Measurements from ENCODE around the gene PSME3.
A peak's percentile ranks its signal among the peaks of the same experiment; 100 is the strongest.

PSME3 gene

GRCh38 chr17:42832934-42833766 is at the start of gene PSME3:
Gene PSME3 (plus strand): TSS chr17:42833397. CDS start chr17:42833632, 235 bp downstream.
- DNase-seq (ENCODE audit: low spot score), result peak; percentile 94
- peak within 1 kb of the TSS; percentile 81 for H3K4me3 ChIP-seq
- H3K27ac ChIP-seq, result peak within 1 kb of the TSS; percentile 84 to 86
- no peak for TF ChIP-seq CTCF (IDR thresholded peaks at IDR 0.05)

GRCh38 chr17:42783791-42784138 is 49.4 kb upstream of the PSME3 start:
- H3K27ac ChIP-seq, result no peak overlapping the region

GRCh38 chr17:42784409-42784808 is 48.8 kb upstream of the PSME3 start:
- TF ChIP-seq CTCF (IDR thresholded peaks at IDR 0.05), result no peak
- Histone ChIP-seq H3K27ac (no peak overlapping the region), H3K4me3 (peak overlapping the region; percentile 28)
- DNase-seq (ENCODE audit: low spot score), result no peak

More at GRCh38 chr17:42783791-42784138, 49.4 kb upstream of the PSME3 start:
- DNase-seq (ENCODE audit: low spot score), result no peak
- no peak for TF ChIP-seq CTCF (IDR thresholded peaks at IDR 0.05)
- H3K4me3 ChIP-seq, result no peak overlapping the region

- no peak overlapping the region for H3K27ac ChIP-seq
- peak overlapping the region; percentile 28 for H3K4me3 ChIP-seq
- no peak for DNase-seq (ENCODE audit: low spot score)
- no peak for TF ChIP-seq CTCF (IDR thresholded peaks at IDR 0.05)
Measured at GRCh38 chr17:42784811-42785592, 48.2 kb upstream of the PSME3 start.

- Histone ChIP-seq H3K27ac (no peak overlapping the region), H3K4me3 (no peak overlapping the region)
- DNase-seq (ENCODE audit: low spot score), result no peak
- TF ChIP-seq CTCF (IDR thresholded peaks at IDR 0.05), result no peak
Measured at GRCh38 chr17:42787266-42787665, 45.9 kb upstream of the PSME3 start.

- TF ChIP-seq CTCF (IDR thresholded peaks at IDR 0.05), result no peak
- H3K27ac ChIP-seq, result no peak overlapping the region
- no peak overlapping the region for H3K4me3 ChIP-seq
- no peak for DNase-seq (ENCODE audit: low spot score)
Measured at GRCh38 chr17:42791948-42792347, 41.2 kb upstream of the PSME3 start.

All from coronary artery (tissue), 2 donors.